A549 (cell line): Measurements from ENCODE around the gene SORCS3. TPM values are rescaled to one million over a fixed set of nuclear protein-coding genes. Genes with fewer than 3 reads are reported as not detected.

Source experiments
- ATAC-seq, 2 experiments: fragments of 200-7000 bp in 1 of 2; fragments of >200 bp in 1 of 2; cut with Nextera tagmentation in 1 of 2; cut with Tn5 transposase in 1 of 2; 3 replicates each; pipeline versions ENCODE4 v1.8.0 to v1.9.1; 2018 to 2020; ENCODE audit warnings: mild to moderate bottlenecking in 1 of 2, moderate library complexity in 1 of 2
- CTCF ChIA-PET: fragments of 300-600 bp; sonication (Branson Sonifier 250); formaldehyde crosslinking; extraction: SDS; loops from one replicate; lab custom pipeline; 2021; ENCODE audit warnings: antibody characterized with exemption, inconsistent platforms; lab: Yijun Ruan, JAX
- POLR2A ChIA-PET: fragments of 350-600 bp; formaldehyde crosslinking; extraction: SDS; loops from one replicate; lab custom pipeline; 2021; ENCODE audit warnings: antibody characterized with exemption, inconsistent platforms; lab: Yijun Ruan, JAX
- DNase-seq, 2 experiments: peaks; one replicate each; pipeline versions ENCODE4 v3.0.0 to v3.0.0-alpha.2; 2011 to 2016; ENCODE audit warnings: low read depth in 1 of 2, low spot score in 1 of 2
- FAIRE-seq: peaks from 2 replicates; lab custom pipeline; 2011; peaks lifted over from hg19 to GRCh38; lab: Jason Lieb, UNC
- H3K27ac ChIP-seq, 2 experiments: fragments of >200 bp; sonication (Bioruptor Twin); formaldehyde crosslinking; 3 replicates each; pipeline ENCODE4 v1.5.1; 2016 to 2017
- H3K4me1 ChIP-seq: fragments of >200 bp; sonication (Bioruptor Twin); formaldehyde crosslinking; 3 replicates; pipeline ENCODE4 v1.6.1; 2016
- H3K4me2 ChIP-seq: fragments of >200 bp; sonication (Bioruptor Twin); formaldehyde crosslinking; 3 replicates; pipeline ENCODE4 v1.6.1; 2016
- H3K4me3 ChIP-seq: fragments of >200 bp; sonication (Bioruptor Twin); formaldehyde crosslinking; 3 replicates; pipeline ENCODE4 v1.5.1; 2016
- H3K9me3 ChIP-seq: fragments of >200 bp; sonication (Bioruptor Twin); formaldehyde crosslinking; 3 replicates; pipeline ENCODE4 v1.6.1; 2016
- BHLHE40 ChIP-seq: IDR thresholded peaks from 2 replicates; pipeline ENCODE4 v1.6.1; 2012; ENCODE audit warnings: low read depth, low read length, inconsistent platforms
- CBX8 ChIP-seq: fragments of 200-600 bp; sonication (generic); IDR thresholded peaks from 2 replicates; pipeline ENCODE4 v1.6.1; 2016
- CEBPB ChIP-seq, 2 experiments: fragments of >200 bp in 1 of 2; sonication (Bioruptor Twin) in 1 of 2; formaldehyde crosslinking in 1 of 2; IDR thresholded peaks; 2 replicates each; pipeline ENCODE4 v1.6.1; 2012 to 2016
- CHD2 ChIP-seq: fragments of 150-350 bp; IDR thresholded peaks from 2 replicates; pipeline ENCODE4 v1.6.1; 2014; ENCODE audit warnings: low read length; ENCODE audit not compliant: partially characterized antibody
- EHF ChIP-seq: fragments of 250-450 bp; sonication (Bioruptor Pico); IDR thresholded peaks from 2 replicates; pipeline ENCODE4 v1.5.0; 2020; ENCODE audit warnings: mild to moderate bottlenecking
- EP300 ChIP-seq, 2 experiments: fragments of >200 bp; sonication (Bioruptor Twin); formaldehyde crosslinking; IDR thresholded peaks; 2 replicates in 1 of 2; 3 replicates in 1 of 2; pipeline ENCODE4 v1.6.1; 2016 to 2017
- ESRRA ChIP-seq: fragments of 150-350 bp; IDR thresholded peaks from 2 replicates; pipeline ENCODE4 v1.6.1; 2014; ENCODE audit warnings: mild to moderate bottlenecking, low read length, borderline replicate concordance
- FOSL2 ChIP-seq, 2 experiments: fragments of 450-650 bp in 1 of 2; fragments of >200 bp in 1 of 2; sonication (Bioruptor Twin) in 1 of 2; formaldehyde crosslinking; IDR thresholded peaks; 2 replicates each; pipeline versions ENCODE4 v1.5.0 to v1.6.1; 2016 to 2020; ENCODE audit warnings: mild to moderate bottlenecking in 1 of 2, moderate library complexity in 1 of 2
- HDAC2 ChIP-seq: fragments of 200-600 bp; sonication (generic); IDR thresholded peaks from 2 replicates; pipeline ENCODE4 v1.6.1; 2016
- JUN ChIP-seq, 2 experiments: fragments of >200 bp; sonication (Bioruptor Twin); formaldehyde crosslinking; IDR thresholded peaks; 2 replicates in 1 of 2; 3 replicates in 1 of 2; pipeline ENCODE4 v1.6.1; 2016 to 2017
- KDM5A ChIP-seq: fragments of 200-600 bp; sonication (generic); IDR thresholded peaks from 2 replicates; pipeline ENCODE4 v1.6.1; 2016; ENCODE audit warnings: antibody characterized with exemption, mild to moderate bottlenecking
- NFE2L2 ChIP-seq: fragments of 150-350 bp; conservative IDR thresholded peaks from 2 replicates; pipeline ENCODE4 v1.6.1; 2014; ENCODE audit warnings: low read length
- NPAS2 ChIP-seq: fragments of 250-450 bp; sonication (Bioruptor Pico); IDR thresholded peaks from 2 replicates; pipeline ENCODE4 v1.8.0; 2022; ENCODE audit warnings: mild to moderate bottlenecking, moderate library complexity, borderline replicate concordance
- NR3C1 ChIP-seq: fragments of >200 bp; sonication (Bioruptor Twin); formaldehyde crosslinking; IDR thresholded peaks from 3 replicates; pipeline ENCODE4 v1.6.1; 2017
- RAD21 ChIP-seq, 2 experiments: fragments of >200 bp in 1 of 2; sonication (Bioruptor Twin) in 1 of 2; formaldehyde crosslinking in 1 of 2; IDR thresholded peaks in 1 of 2; conservative IDR thresholded peaks in 1 of 2; 2 replicates in 1 of 2; 3 replicates in 1 of 2; pipeline ENCODE4 v1.6.1; 2012 to 2018; ENCODE audit warnings: inconsistent platforms in 1 of 2
- RNF2 ChIP-seq: fragments of 200-600 bp; sonication (generic); IDR thresholded peaks from 2 replicates; pipeline ENCODE4 v1.6.1; 2016; ENCODE audit warnings: low read depth, mild to moderate bottlenecking, antibody characterized with exemption, moderate library complexity, borderline replicate concordance
- TP53 ChIP-seq: fragments of 250-450 bp; sonication (Bioruptor Pico); IDR thresholded peaks from 2 replicates; pipeline ENCODE4 v1.5.0; 2021; ENCODE audit warnings: mild to moderate bottlenecking, moderate library complexity
- WGBS: methylation state at CpG from one replicate; pipeline ENCODE4 v1.1.6; 2017; ENCODE audit errors: missing lambda C conversion rate; 5-methylcytosine and 5-hydroxymethylcytosine counted together
- polyA plus RNA-seq, 4 experiments: library from polyadenylated mRNA; depleted of rRNA in 3 of 4; stranded (reverse); fragments of >200 nt; fragmentation: RNase III in 1 of 4; extraction: RNeasy Plus Mini Kit Qiagen cat#74134 plus additional on column Dnase treatment in 1 of 4; gene quantifications; 2 replicates in 3 of 4; 3 replicates in 1 of 4; pipeline ENCODE4 v1.2.3, GENCODE V29; 2011 to 2017
- TF ChIP-seq, protein P1 (sequence below): fragments of >200 bp; sonication (Bioruptor Twin); formaldehyde crosslinking; IDR thresholded peaks from 3 replicates; pipeline ENCODE4 v1.6.1; 2016
- TF ChIP-seq, protein P2 (sequence below): IDR thresholded peaks from 2 replicates; pipeline ENCODE4 v1.6.1; 2012; ENCODE audit warnings: low read depth, borderline replicate concordance
- TF ChIP-seq, protein P3 (sequence below): fragments of 450-650 bp; IDR thresholded peaks from 2 replicates; pipeline ENCODE4 v1.6.1; 2014; ENCODE audit warnings: antibody characterized with exemption
- TF ChIP-seq, protein P4 (sequence below): fragments of 250-450 bp; sonication (Bioruptor Pico); IDR thresholded peaks from 2 replicates; pipeline ENCODE4 v1.5.0; 2021; ENCODE audit warnings: mild to moderate bottlenecking, moderate library complexity, borderline replicate concordance

The SORCS3 gene
- polyA plus RNA-seq, 2 of the 4 experiments (the other 2 are of a cell fraction) = not detected

DNA sequence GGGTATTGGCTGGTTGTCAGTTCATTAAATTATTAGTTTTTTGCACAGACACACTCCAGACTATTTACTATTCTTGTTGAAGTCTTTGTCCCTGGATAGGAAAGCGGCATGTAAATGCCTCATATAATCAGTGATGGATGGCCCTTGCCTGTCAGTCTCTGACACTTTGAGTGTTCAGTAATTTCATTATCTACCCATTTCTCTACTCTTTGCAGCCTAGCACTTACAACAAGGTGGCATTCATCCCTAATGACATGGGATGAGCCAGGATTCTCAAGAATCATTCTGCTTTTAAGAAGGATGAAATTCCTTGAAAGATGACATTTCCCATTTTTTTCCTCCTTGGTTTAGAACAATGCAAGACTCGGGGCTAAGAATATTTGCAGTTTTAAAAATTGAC, 155.7 kb downstream of the SORCS3 start:
- H3K4me1 ChIP-seq = no peaks in the 10 kb centered on the region
- DNase-seq (no peak), ATAC-seq (no peak), FAIRE-seq (no peak)
- POLR2A ChIA-PET = no interaction called here
- no peaks in the 10 kb centered on the region for H3K9me3 ChIP-seq
- WGBS = 0% methylated on average over 2 of the region's 2 CpGs
- no peak overlapping the region for H3K27ac ChIP-seq
- TF ChIP-seq CEBPB (IDR thresholded peaks at IDR 0.05) = no peak
- TF ChIP-seq BHLHE40 = no peak
- TF ChIP-seq TP53 = no peak
- TF ChIP-seq CHD2 = no peak
- TF ChIP-seq, protein P1, sequence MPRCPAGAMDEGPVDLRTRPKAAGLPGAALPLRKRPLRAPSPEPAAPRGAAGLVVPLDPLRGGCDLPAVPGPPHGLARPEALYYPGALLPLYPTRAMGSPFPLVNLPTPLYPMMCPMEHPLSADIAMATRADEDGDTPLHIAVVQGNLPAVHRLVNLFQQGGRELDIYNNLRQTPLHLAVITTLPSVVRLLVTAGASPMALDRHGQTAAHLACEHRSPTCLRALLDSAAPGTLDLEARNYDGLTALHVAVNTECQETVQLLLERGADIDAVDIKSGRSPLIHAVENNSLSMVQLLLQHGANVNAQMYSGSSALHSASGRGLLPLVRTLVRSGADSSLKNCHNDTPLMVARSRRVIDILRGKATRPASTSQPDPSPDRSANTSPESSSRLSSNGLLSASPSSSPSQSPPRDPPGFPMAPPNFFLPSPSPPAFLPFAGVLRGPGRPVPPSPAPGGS = no peak
- TF ChIP-seq ESRRA = no peak
- no peak for TF ChIP-seq JUN (IDR thresholded peaks at IDR 0.05)
- TF ChIP-seq, protein P2, sequence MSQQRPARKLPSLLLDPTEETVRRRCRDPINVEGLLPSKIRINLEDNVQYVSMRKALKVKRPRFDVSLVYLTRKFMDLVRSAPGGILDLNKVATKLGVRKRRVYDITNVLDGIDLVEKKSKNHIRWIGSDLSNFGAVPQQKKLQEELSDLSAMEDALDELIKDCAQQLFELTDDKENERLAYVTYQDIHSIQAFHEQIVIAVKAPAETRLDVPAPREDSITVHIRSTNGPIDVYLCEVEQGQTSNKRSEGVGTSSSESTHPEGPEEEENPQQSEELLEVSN = no peak
- TF ChIP-seq FOSL2 (IDR thresholded peaks at IDR 0.05) = no peak
- TF ChIP-seq FOSL2 (CRISPR knock-in tag; IDR thresholded peaks at IDR 0.05) = no peak
- no peak for TF ChIP-seq RAD21 (conservative IDR thresholded peaks at IDR 0.05 in 1 of 2, IDR thresholded peaks at IDR 0.05 in 1 of 2)
- TF ChIP-seq, protein P3, sequence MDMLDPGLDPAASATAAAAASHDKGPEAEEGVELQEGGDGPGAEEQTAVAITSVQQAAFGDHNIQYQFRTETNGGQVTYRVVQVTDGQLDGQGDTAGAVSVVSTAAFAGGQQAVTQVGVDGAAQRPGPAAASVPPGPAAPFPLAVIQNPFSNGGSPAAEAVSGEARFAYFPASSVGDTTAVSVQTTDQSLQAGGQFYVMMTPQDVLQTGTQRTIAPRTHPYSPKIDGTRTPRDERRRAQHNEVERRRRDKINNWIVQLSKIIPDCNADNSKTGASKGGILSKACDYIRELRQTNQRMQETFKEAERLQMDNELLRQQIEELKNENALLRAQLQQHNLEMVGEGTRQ = no peak
- TF ChIP-seq CBX8 = no peak
- TF ChIP-seq, protein P4, sequence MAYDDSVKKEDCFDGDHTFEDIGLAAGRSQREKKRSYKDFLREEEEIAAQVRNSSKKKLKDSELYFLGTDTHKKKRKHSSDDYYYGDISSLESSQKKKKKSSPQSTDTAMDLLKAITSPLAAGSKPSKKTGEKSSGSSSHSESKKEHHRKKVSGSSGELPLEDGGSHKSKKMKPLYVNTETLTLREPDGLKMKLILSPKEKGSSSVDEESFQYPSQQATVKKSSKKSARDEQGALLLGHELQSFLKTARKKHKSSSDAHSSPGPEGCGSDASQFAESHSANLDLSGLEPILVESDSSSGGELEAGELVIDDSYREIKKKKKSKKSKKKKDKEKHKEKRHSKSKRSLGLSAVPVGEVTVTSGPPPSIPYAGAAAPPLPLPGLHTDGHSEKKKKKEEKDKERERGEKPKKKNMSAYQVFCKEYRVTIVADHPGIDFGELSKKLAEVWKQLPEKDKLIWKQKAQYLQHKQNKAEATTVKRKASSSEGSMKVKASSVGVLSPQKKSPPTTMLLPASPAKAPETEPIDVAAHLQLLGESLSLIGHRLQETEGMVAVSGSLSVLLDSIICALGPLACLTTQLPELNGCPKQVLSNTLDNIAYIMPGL (CRISPR knock-in tag) = no peak
- H3K4me3 ChIP-seq = no peak overlapping the region
- CTCF ChIA-PET = interaction anchor here (0.6 kb wide), 1 partner anchor 1570 kb away, joined by 3 read pairs; no protein-coding TSS in a partner anchor
- H3K4me2 ChIP-seq = no peak overlapping the region

DNA sequence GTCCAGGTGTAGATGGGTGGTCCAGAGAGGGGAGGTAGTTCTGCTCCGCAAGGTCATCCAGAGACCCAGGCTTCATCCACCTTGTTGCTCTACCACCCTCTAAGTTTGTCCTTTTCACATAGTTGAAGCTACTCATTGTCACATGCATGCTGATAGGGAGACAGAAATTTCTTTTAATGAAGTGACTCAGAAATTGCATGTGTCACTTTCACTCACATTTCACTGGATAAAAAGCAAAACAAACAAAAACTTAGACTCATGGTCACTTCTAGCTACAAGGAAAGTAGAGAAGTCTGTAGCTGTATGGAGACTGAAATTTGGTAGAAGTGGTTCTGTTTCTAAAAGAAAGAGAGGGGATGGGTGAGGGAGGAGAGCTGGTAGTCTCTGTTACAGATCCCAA, 161.9 kb downstream of the SORCS3 start:
- TF ChIP-seq, protein P3 = no peak
- no peak overlapping the region for H3K27ac ChIP-seq
- FAIRE-seq = no peak
- no peak for ATAC-seq
- H3K4me1 ChIP-seq = no peaks in the 10 kb centered on the region
- no peaks in the 10 kb centered on the region for H3K9me3 ChIP-seq
- no peak for DNase-seq
- POLR2A ChIA-PET = no interaction called here
- no peak overlapping the region for H3K4me2 ChIP-seq
- H3K4me3 ChIP-seq = no peak overlapping the region
- CTCF ChIA-PET = interaction anchor here (0.6 kb wide), 1 partner anchor 38 kb away, joined by 3 read pairs; no protein-coding TSS in a partner anchor
- 44% methylated on average over 1 of the region's 1 CpG for WGBS

DNA sequence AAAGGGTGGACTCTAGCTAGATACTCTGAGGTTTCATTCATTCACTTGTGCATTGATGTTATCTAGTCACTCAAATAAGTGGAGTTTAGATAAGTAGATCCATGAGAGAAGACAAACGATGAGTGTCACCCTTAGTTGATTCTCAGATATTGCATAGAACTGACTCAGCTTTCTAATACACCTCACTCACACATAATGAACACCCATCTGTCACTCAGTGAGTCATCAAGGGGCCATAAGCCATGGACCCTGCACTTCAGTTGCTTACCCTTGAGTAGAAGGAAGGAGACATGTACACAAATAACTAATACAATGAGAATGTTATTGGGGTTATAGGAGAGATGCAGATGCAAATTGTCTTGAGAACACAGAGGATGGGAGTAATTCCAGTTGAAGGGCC, 163.8 kb downstream of the SORCS3 start:
- WGBS = 0% methylated on average over 1 of the region's 1 CpG
- POLR2A ChIA-PET = no interaction called here
- TF ChIP-seq HDAC2 (no peak), EHF (CRISPR knock-in tag) (no peak), ESRRA (no peak), TP53 (no peak), EP300 (IDR thresholded peaks at IDR 0.05) (no peak), NPAS2 (CRISPR knock-in tag) (no peak), NFE2L2 (no peak), RNF2 (no peak), NR3C1 (no peak), KDM5A (no peak)
- TF ChIP-seq, protein P3 = no peak
- TF ChIP-seq, protein P4 (CRISPR knock-in tag) = no peak
- TF ChIP-seq, all 56 proteins: peak for 0
- DNase-seq (no peak), FAIRE-seq (no peak), ATAC-seq (no peak)
- Histone ChIP-seq H3K4me2 (no peak overlapping the region), H3K4me1 (no peaks in the 10 kb centered on the region), H3K9me3 (no peaks in the 10 kb centered on the region), H3K4me3 (no peak overlapping the region), H3K27ac (no peak overlapping the region)
- CTCF ChIA-PET = no interaction called here
